GM12891 (cell line): ENCODE data around the gene GAN.

Experiments used
- POLR2A ChIP-seq: IDR thresholded peaks from 2 replicates; pipeline ENCODE4 v1.6.1; 2011; ENCODE audit warnings: low read depth, low read length, control low read depth
- POLR2AphosphoS5 ChIP-seq: IDR thresholded peaks from 2 replicates; pipeline ENCODE4 v1.6.1; 2011; ENCODE audit warnings: low read depth, low read length, control low read depth
- TAF1 ChIP-seq: IDR thresholded peaks from 2 replicates; pipeline ENCODE4 v1.6.1; 2011; ENCODE audit warnings: low read depth, low read length, control low read depth

DNA sequence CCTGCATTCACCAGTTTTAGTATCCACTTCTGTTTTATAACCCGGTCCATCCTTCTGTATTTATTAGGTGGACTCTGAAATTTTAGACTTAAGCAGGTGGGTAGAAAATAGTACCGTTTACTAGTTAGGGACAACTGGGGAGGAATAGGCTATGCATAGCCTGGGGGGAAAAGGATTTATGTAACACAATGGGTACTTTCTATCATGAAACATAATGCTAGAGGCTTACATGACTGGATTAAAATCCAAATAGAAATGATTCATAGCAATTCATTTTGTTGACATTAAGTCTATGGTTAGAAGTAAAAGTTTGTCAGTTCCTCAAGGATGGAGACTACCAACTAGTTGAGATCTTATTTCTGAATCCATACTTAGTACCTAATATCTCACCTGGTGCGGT is 18.6 kb downstream of the GAN start:
- TF ChIP-seq POLR2AphosphoS5: no peak
- no peak for TF ChIP-seq POLR2A
- TF ChIP-seq TAF1: no peak
